Measurements from ENCODE around the gene TRIM75.
"Not testable (repeated sequence)": the region's sequence is repeated elsewhere in the genome, so short reads cannot be mapped to it uniquely, and the experiment has no call there.

TRIM75 gene

DNA sequence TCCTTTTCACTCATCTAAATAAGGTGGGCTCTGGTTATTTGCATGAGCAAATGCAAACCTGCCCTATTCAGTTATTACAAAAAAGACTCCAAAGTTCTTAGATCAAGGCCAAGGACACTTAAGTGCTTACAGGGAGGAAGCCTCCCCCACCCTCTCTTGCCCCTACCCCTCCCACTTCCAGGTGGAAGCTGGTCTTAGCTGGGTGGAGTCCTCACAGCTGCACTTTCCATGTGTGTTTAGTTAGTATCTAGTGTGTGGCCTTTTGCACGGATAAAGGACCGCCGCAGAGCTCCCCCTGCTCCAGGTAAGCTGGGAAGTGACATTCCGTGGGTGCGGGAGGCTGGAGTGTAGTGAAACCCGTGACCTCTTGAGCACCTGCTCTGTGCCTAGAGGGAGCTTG, at the start of gene TRIM75:
Gene TRIM75 (plus strand): TSS at position 222 of the 400 bp plus-strand sequence. CDS start 5,282 bp downstream, outside the sequence.
- DNase-seq (ENCODE audit: low read depth in 2 of 2), result no peak

GRCh38 chr4:165005352-165005925, 48.2 kb upstream of the TRIM75 start:
- DNase-seq (ENCODE audit: low read depth in 2 of 2), result no peak

- DNase-seq (ENCODE audit: low read depth in 2 of 2), result no peak
Observed at GRCh38 chr4:165006456-165006855, 47.2 kb upstream of the TRIM75 start.

DNA sequence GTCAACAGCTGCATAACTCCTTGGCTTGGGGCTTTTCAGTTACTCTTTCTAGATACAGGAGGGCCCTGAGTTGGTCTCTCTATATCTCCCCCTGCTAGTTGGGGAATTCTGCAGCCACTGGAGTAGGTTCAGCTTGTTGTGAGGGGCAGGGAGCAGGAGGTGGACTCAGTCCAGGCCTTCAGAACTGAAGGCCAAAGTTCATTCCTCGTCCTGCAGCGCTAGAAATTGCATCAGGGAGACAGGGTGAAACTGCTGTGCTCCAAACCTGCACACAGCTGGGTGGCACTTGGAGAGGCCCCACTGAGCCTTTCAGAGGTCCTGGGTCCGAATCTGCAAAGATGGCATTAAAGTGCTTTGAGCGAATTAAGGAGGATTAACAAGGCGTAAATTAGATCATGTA, 46.8 kb upstream of the TRIM75 start:
- DNase-seq (ENCODE audit: low read depth in 2 of 2), result no peak

DNA sequence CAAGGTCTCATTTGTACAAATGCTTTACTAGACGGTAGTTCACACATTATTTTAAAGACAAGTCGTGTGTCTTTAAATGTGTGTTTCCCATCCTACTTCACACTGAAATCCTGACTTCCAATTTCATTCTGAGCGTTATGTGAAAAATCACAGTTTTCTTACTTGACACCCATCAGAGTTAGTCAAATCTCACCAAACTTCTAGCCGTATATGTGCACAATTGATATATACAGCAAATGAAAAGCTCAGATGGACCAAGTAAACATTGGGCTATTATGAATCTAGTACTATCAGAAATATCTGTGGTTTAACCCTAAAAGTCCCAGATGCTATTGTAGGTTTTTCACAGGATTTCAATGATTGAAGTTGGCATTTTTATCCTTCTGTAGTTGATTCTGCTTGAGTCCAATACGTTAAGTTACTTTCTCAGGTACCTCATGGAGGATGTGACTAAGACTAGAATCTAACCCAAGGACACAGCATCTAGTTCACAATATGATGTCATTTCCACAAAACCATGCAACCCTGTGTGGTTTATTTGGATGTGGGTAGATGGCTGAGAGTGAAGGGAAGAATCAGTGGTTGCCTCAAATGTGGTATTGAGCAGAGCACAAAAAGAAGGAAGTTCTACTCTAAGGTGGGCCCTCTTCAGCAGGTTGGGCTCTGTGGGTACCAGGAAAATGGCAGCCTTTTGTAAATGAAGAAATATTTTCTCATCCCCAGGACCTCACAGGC, 44.0 kb upstream of the TRIM75 start:
- no peak for DNase-seq (ENCODE audit: low read depth in 2 of 2)

GRCh38 chr4:165010487-165010886, 43.2 kb upstream of the TRIM75 start:
- no peak for DNase-seq (ENCODE audit: low read depth in 2 of 2)

DNA sequence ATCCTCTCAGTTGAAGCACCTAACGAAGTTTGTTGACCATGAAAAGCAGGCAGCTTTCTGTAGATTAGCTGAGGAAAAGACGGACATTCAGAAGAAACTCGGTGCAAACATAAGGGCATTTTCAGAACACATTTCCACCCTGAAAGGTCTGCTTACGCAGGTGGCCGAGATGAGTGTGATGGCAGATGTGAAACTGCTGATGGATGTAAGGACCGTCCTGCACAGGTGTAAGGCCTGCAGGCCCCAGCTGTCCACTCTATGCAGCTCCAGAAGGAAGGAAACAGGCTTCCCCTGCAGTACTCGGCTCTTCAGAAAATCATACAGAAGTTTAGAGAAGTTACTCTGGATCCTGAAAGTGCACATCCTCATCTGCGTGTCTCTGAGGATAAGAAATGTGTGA, 42.7 kb upstream of the TRIM75 start:
- no peak for DNase-seq (ENCODE audit: low read depth in 2 of 2)

DNA sequence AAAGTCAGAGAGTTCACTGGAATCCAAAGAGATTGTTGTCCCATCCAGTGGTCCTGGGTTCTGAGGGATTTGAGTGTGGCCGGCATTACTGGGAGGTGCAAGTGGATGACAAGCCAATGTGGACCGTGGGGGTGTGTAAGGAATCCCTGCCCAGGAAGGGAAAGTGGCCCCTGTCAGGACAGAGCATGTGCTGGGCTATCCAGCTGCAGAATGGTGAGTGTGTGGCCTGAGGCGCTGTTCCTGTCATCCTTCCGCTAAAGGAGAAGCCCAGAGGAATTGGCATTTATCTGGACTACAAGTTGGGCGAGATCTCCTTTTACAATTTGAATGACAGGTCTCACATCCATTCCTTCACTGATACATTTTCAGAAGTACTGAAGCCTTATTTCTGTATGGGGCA, 42.3 kb upstream of the TRIM75 start:
- no peak for DNase-seq (ENCODE audit: low read depth in 2 of 2)

- DNase-seq (ENCODE audit: low read depth in 2 of 2), result no peak
Observed at GRCh38 chr4:165013691-165014090, 40.0 kb upstream of the TRIM75 start.

- no peak for DNase-seq (ENCODE audit: low read depth in 2 of 2)
Observed at GRCh38 chr4:165016971-165017370, 36.7 kb upstream of the TRIM75 start.

DNA sequence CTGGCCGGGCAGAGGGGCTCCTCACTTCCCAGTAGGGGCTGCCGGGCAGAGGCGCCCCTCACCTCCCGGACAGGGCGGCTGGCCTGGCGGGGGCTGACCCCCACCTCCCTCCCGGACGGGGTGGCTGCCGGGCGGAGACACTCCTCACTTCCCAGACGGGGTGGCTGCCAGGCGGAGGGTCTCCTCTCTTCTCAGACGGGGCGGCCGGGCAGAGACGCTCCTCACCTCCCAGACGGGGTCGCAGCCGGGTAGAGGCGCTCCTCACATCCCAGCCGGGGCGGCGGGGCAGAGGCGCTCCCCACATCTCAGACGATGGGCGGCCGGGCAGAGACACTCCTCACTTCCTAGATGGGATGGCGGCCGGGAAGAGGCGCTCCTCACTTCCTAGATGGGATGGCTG, 33.7 kb upstream of the TRIM75 start:
- DNase-seq (ENCODE audit: low read depth in 2 of 2), result not testable (repeated sequence)

DNA sequence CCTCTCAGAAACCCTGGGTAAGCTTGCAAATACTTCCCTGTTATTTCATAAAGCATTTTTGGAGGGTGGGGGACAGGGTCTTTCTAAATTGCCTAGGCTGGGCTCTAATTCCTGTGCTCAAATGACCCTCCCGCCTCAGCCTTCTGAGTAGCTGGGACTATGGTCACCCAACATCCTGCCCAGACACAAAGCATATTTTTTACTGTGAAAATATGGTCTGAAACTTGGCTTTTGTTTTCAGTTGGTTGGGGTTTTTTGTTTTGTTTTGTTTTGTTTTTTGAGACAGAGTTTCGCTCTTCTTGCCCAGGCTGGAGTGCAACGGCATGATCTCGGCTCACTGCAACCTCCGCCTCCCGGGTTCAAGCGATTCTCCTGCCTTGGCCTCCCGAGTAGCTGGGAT, 27.9 kb upstream of the TRIM75 start:
- DNase-seq (ENCODE audit: low read depth in 2 of 2), result not testable (repeated sequence)

- DNase-seq (ENCODE audit: low read depth in 2 of 2), result no peak
Observed at GRCh38 chr4:165027762-165028402, 25.8 kb upstream of the TRIM75 start.

DNA sequence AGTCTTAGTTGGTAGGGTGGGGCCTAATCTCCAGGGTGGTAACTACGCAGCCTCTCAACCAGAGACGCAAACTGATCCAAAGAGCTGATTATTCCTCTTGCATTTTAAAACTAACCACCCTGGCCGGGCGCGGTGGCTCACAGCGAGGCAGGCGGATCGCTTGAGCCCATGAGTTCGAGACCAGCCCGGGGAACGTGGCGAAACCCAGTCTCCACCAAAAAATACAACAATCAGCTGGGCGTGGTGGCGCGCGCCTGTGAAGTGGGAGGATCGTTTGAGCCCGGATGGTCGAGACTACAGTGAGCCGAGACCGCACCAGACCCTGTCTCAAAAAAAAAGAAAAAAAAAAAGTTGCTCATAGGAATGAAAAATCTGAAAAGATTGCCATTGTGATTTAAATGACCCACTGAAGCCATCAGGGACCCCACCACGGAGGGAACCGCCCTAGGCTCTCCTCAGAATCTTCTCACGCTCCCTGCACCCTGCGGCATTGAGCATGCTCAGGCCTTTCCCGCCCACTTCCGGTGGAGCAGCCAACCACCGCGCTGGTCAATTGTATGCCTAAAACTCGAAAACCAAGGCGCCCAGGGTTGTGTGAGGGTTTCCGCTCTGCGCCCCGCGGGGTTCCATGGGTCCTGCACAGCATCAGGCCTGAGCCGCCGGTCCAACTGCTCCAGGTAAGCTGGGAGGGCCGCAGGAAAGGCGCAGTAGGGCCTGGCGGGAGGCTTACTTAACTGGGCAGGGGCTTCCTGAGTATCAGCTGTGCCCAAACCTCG, 22.0 kb upstream of the TRIM75 start, which contains the start of gene TRIM60:
Gene TRIM60 (plus strand): TSS at position 564 of the 776 bp plus-strand sequence. CDS start 8,074 bp downstream, outside the sequence.
- no peak for DNase-seq (ENCODE audit: low read depth in 2 of 2)

DNA sequence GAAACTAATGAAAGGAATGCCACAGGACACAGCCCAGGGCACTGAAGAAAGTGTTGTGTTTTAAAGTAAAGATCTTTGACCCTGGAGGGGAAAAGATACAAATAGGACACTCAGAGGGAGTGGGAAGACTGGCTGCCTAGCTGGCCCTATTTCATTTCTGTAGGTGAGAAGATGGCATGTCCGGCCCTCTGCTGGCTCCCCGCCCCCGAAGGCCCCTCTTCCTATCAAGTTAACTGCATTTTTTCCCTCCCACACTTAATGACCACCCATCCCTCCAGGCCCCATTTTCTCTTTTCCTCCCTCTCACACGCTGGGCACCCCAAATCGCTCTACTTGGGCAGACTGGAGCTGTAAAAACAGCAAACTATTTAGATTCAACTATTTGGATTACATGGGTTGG, 5.5 kb upstream of the TRIM75 start:
- no peak for DNase-seq (ENCODE audit: low read depth in 2 of 2)

DNA sequence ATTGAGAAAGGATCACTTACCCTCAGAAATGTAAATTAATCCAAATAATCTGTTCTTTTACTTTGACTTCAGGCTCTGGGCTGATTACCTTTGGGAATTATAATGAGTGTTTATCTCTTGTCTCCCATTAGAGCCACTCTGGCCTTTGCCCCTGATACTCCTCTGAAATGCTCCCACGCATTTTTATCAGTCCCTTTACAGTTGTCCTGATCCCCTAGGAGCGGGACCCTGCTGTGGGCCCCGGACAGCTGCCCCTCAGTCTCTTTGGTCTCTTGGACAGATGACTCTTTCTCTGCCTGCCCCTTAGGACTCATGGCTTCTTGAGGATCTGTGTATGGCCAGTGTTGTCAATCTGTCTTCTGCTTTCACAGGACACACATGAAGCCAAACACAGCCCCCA, 1.0 kb upstream of the TRIM75 start:
- DNase-seq (ENCODE audit: low read depth in 2 of 2), result no peak

GRCh38 chr4:165055601-165056000, 1.9 kb downstream of the TRIM75 start:
- no peak for DNase-seq (ENCODE audit: low read depth in 2 of 2)

- DNase-seq (ENCODE audit: low read depth in 2 of 2), result no peak
Observed at GRCh38 chr4:165058666-165059065, 5.0 kb downstream of the TRIM75 start.

DNA sequence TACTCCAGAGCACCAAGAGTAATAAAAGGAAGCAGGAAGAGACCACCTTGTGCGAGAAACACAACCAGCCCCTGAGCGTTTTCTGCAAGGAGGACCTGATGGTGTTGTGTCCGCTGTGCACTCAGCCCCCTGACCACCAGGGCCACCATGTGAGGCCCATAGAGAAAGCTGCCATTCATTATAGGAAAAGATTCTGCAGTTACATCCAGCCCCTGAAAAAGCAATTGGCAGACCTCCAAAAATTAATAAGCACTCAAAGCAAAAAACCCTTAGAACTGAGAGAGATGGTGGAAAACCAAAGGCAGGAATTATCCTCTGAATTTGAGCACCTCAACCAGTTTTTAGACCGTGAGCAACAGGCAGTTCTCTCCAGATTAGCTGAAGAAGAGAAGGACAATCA, 5.7 kb downstream of the TRIM75 start:
- no peak for DNase-seq (ENCODE audit: low read depth in 2 of 2)

GRCh38 chr4:165060938-165061337, 7.3 kb downstream of the TRIM75 start:
- DNase-seq (ENCODE audit: low read depth in 2 of 2), result no peak

GRCh38 chr4:165070560-165070959, 16.9 kb downstream of the TRIM75 start:
- no peak for DNase-seq (ENCODE audit: low read depth in 2 of 2)

DNA sequence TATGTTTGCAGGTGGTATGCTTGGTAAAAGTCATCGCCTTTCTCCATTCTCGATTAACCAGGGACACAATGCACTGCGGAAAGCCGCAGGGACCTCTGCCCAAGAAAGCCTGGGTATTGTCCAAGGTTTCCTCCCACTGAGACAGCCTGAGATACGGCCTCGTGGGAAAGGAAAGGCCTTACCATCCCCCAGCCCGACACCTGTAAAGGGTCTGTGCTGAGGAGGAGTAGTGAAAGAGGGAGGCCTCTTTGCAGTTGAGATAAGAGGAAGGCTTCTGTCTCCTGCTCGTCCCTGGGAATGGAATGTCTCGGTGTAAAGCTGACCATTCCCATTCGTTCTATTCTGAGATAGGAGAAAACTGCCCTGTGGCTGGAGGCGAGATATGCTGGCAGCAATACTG, 19.7 kb downstream of the TRIM75 start:
- not testable (repeated sequence) for DNase-seq (ENCODE audit: low read depth in 2 of 2)

All from fibroblast of skin of left quadriceps (primary cell).